HG03196 (cell line): ENCODE measurements around the gene PGAM5.
A peak's percentile ranks its signal among the peaks of the same experiment; 100 is the strongest.
"Not testable (repeated sequence)": the region's sequence is repeated elsewhere in the genome, so short reads cannot be mapped to it uniquely, and the experiment has no call there.

Experiments
- ATAC-seq: cut with Tn5 transposase; IDR thresholded peaks from one replicate; pipeline ENCODE4 v1.9.1; 2021; ENCODE audit not compliant: unreplicated experiment

The PGAM5 gene

DNA sequence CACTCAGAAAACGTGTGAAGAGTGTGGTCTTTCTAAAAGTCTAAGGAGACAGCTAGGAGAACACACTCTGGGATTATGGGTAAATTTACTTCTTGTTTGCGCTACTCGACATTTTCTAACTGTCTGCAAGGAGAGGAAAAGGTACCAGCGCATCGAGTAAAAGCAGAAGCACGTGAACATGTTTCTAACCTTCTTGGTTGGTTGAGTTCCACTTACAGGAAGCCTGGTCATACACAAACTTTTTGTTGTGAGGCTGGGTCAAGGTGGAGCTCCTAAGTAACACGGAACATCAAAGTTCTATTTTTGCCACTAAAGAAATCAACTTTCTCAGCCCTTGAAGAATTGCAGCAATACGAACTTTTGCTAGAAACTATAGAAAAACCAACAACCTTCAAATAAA, 31.0 kb downstream of the PGAM5 start:
- no peak for ATAC-seq

DNA sequence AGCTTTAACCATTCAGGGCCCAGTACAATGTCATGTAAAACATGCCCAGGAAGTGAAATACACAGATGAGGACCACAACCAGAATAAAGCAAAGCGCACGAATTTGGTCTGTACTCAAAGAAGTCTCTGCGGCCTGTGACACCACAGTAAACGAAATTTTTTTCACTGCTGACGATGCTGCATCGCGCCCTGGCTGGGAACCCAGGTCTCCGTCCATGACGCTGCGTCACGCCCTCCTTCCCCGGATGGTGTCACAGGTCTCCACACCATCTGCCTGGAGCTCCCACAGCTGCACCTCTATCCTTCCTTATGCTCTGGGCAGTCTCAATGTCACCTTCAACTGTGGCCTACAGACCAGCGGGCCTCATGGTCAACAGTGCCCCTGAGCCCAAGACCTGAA, 33.2 kb downstream of the PGAM5 start:
- no peak for ATAC-seq

DNA sequence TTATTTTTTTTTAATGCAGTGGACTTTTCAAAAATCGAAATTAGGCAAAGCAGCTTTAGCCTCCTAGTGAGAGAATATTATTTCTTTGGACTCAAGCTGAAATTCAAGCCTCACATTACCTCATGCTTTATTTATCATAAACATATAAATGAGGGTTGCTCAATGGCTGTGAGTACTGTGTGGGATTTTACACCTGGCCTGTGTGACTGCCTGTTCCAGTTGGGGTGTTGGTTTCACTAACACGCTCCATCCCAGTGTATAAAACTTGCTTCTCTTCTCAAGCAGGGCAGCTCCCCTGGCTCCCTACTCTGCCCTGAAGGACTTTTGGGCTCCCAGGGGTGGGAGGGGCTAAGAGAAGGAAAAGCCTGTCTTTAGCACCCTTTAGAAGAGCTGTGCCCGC, 36.0 kb downstream of the PGAM5 start:
- ATAC-seq: no peak

DNA sequence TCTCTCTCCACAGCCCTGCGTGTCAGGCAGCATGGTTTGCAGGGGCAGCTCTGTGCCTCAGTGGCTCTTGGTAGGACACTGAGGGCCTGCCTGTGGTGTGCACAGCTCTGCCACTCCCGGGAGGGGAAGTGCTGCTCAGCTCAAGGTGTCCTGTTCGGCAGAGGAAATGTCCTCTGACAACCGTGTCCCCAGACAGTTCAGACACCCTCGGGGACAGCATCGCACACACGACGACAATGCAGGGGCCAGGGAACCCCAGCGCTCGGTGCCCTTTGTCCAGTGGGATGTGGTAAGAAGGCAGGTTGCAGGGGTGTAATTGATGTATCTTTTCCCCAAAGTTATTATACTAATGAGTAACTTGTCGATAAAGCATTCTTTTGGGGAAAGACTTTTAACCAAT, 36.8 kb downstream of the PGAM5 start:
- no peak for ATAC-seq

DNA sequence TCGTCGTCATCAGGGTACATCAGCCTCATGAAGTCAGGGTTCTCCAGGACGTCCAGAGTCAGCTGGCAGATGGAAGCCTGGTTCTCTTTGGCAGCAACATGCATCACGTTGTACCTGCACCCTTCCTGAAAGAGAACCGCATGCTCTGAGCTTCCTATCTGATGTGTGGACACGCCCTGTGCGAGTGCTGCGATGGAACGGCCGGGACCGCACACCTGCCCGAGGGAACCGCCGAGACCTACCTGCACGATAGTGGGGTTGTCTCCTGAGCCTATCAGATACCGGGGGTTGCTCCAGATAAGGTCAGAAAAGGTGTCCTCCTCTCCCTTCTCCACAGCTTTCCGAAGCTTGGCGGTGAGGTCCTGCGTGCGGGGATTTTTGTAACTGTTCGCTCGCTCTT, 37.3 kb downstream of the PGAM5 start:
- ATAC-seq: no peak

DNA sequence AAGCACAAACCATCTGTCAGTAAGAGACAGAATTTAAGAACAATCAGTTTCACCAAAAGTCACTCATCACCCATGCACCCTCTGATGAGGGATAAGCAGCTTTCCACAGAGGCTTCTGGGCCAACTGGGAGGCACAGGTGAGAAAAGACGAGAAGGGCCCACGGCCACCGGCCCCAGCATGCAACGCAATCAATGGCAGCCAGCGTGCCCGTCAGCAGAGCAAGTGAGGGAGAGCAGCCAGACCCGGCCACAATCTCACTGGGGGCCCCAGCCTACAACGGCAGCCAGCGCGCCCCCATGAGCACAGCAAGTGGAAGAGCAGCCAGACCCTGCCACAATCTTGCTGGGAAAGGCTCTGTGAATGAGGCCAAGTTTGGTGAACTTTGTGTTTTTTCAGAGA, 37.7 kb downstream of the PGAM5 start:
- no peak for ATAC-seq

DNA sequence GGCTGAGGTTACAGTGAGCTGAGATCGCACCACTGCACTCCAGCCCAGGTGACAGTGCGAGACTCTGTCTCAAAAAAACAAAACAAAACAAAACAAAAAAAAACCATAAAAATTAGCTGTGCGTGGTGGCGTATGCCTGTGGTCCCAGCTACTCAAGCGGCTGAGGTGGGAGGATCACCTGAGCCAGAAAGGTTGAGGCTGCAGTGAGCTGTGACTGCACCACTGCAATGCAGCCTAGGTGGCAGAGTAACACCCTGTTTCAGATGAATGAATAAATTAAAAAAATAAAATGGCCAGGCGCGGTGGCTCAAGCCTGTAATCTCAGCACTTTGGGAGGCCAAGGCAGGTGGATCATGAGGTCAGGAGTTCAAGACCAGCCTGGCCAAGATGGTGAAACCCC, 43.0 kb downstream of the PGAM5 start:
- ATAC-seq: not testable (repeated sequence)

DNA sequence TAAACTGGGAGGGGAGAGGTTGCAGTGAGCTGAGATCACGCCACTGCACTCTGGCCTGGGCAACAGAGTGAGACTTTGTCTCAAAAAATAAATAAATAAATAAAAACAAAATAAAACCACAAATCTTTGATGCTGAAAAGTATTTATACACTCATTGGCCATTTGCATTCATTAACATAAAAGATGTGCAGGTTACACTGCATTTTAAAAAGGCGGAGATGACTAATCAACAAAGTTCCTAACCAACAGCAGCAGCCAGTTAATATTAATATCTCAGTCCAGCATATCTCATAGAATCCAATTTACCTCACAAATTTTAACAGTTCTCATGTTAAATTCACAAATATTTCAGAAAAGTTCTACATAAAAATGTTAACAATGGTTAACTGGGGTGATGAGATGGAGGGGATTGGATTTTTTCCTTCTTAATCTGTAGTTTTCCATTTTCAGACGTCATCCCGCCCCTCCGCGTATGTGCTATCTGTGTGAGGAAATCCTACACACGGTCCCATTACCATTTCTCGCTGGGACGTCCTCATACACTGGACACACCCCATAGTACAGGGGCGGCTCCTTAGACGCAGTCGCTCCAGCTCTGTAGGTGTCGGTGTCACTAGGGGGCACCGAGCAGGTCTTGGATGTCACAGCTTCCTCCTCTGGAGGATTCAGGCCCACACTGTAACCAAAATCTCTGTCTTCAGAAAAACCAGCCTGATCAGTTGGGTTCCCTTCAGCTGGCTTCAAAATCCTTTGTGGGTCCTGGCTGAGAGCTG, 43.7 kb downstream of the PGAM5 start:
- no peak for ATAC-seq

DNA sequence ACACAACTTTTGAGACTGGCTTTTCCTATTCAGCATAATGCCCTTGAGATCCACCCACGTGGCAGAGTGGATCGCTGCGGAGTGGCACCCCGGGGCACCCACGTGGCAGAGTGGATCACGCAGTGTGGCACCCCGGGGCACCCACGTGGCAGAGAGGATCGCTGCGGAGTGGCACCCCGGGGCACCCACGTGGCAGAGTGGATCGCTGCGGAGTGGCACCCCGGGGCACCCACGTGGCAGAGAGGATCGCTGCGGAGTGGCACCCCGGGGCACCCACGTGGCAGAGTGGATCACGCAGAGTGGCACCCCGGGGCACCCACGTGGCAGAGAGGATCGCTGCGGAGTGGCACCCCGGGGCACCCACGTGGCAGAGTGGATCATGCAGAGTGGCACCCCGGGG, 48.2 kb downstream of the PGAM5 start:
- not testable (repeated sequence) for ATAC-seq

DNA sequence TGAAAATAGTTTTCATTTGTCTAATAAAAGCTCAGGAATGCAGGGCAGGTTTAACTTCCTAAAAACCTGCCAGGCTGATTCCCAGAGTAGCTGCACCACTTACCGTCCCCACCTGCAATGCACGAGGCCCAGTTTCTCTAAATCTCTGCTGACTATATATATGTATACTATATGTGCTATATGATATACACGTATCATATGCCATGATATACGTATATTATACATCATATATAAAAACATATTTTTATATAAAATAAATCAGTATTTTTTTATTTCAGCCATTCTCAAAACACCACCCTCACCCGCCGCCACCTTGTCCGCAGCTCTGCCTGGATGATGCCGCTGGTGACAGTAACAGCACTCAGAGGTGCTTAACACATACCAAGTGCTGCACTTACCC, 48.7 kb downstream of the PGAM5 start:
- ATAC-seq: no peak

DNA sequence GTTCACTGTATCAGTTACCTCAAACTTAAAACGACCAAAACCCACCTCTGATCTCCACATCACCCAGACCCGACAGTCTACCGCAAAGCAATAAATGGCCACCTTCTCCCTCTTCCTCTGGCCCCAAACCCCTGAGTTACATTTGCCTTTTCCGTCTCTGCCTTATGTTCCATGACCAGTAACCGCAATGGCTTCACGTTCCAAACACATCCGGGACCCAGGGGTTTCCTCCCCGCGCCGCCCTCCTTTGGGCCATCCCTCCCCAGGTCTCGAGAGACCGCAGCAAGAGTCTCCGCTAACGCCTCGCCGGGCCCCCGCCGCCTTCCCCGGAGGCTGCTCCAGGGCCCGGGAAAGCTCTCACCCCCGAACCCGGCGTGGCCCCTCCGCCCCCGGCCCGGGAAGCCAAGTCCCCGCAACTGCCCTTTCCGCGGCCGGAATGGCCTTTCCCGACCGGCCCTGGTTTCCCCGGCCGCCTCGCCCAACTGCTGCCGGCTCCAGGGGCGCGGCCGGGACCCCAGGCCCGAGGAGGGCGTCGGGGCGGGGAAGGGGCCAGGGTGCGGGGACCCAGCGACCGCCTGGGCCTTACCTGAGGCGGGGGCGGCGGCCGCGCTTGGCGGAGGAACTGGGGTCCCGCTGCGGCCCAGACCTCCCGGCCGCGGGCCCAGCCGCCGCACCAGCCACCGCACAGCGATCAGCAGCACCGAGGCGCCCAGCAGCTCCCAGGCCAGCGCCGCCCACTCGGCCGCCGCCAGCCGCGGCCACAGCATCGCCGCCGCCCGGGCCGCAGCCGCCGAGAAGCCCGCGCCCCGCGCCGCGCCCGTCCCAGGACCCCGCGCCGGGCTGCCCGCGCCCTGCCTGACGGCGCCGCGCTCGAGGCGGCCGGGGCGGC, 50.6 kb downstream of the PGAM5 start, which contains the start of gene ANKLE2:
TSS of gene ANKLE2 (minus strand) at position 801 of the 889 bp plus-strand sequence. CDS start at position 767, 34 bp downstream.
- ATAC-seq: peak; percentile 8

DNA sequence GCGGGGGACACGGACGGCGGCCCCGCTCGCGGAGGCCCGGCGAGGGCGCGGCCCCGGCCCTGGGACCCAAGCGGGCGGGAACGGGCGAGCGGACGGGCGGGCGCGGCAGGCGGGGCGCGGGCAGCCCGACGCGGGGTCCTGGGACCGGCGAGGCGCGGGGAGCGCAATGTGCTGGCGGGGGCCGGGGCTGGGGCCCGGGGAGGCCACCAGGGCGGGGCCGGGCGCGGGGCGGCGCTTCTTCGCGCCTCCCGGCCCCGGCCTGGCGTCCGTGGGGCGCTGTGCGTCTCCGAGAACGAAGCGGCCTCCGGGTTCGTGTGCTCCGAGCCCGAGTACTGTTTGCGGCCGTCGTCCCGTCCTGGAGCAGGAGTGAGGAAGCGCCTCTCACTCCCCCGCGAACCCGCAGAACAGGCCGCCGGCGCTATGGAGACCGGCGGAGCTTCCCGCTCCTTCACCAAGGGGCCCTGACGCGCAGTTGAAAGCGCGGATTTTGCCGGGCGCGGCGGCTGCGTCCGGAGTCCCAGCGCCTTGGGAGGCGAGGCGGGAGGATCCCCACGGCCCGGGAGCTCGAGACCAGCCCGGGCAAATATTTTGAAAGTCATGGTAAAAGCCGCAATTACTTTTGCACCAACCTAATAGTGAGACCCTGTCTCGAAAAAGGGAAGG, 51.4 kb downstream of the PGAM5 start:
- ATAC-seq: peak; percentile 82

DNA sequence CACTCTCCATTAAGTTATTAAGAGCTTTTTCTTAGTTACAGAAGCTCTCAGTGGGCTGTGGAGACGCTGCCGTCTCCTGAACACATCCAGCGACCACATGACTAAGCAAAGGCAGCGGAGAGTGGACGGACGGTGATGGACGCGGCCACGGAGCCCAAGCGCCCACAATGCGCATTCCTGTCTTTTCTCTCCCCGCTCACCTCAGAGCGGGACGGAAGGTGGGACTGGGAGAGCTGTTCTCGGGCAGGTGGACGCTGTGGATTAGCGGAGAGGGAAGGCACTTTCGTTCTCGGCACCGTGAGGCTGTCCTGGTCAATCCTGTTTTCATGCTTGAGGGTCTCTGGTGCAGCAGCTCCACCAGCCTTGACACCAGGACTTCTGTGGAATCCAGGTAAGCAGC, 53.6 kb downstream of the PGAM5 start:
- no peak for ATAC-seq

DNA sequence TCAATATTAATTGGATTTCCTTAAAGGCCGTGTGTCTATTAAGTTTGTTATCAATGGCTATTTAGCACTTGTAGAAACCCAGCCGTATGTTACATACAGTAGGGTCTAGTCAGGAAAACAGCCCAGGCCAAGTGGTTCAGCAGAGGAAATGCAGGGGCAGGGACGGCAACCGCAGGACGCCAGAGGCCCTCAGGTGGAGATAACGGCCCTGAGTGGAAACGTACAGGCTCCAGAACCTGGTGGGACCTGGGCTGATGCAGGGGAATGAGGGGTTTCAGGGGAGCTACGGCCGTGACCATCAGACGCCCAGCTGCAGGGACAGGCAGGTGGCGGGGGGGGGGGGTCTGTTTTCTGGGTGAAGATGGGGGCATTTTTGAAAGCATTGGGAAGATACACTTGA, 54.7 kb downstream of the PGAM5 start:
- no peak for ATAC-seq

DNA sequence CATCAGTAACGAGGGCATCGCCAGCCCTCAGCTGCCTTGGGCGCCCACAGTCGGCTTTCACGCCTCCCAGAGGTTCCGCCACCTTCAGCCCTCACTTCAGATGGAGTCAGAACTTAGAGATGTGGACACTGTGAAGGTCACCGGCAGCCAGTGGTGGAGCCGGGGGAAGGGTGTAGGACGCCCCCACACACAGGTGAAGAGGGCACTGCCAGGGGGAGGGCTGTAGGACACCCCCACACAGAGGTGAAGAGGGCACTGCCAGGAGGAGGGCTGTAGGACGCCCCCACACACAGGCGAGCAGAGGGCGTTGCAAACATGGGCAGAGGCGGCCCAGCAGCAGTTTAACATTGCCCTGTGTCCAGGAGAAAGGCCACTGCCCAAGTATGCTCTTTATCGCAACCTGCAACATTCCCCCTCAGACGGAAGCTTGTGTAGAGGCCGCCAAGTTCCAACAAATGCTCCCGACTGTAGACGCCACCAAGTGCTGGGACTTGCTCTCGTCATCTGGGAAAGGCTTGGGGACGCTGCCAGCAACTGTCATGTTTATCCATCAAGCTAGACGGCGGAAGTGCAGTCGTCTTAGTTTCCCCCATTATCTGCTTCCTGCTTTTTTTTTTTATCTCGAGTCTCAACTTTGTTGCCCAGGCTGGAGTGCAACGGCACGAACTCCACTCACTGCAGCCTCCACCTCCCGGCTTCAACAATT, 55.9 kb downstream of the PGAM5 start:
- ATAC-seq: no peak

DNA sequence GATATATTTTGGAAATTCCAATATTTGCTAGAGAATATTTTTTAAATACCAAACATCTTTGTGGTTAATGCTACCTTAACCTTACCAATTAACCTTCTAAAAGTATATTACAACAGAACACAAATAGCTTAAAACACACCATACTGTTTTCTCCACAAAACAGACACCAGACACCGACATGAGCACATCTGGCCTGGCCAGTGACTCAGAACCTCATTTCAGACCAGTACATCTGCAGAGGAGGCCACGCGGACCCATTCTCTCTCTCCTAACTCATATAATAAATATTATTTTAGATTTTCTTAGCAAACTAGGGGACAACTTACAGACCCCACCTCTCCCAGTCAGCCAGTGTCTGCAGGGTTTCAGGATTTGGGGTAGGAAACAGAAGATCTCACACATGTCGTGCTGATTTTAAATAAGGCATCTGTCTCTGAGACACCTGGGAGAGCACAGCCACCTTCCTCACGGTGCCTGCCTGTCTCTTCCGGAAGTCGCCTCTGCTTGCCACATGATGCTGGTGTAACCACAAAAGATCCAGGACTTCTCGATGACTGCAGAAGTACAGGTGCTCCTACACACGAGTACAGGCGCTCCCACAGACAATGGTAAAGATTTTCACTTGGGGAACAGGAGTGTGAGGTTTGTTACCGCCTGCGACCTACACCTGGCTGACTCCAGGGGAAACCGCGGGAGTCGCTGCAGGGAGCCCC, 60.6 kb downstream of the PGAM5 start:
- peak; percentile 37 for ATAC-seq
